ENCODE data around the gene TRIM34. TPM values are rescaled to one million over a fixed set of nuclear protein-coding genes. Genes with fewer than 3 reads are reported as not detected.
"Not testable (repeated sequence)": the region's sequence is repeated elsewhere in the genome, so short reads cannot be mapped to it uniquely, and the experiment has no call there.

Gene TRIM34
- polyA plus RNA-seq (2013, experiment 1 of 2; ENCODE audit: insufficient read length), result 2.9 TPM
- 4.0 TPM for polyA plus RNA-seq (2013, experiment 2 of 2; ENCODE audit: insufficient read length)

GRCh38 chr11:5624489-5625279 lies at the start of gene TRIM34:
TSS of gene TRIM34 (plus strand) at chr11:5625001. CDS start at chr11:5632332, 7,331 bp downstream.
- peak; percentile 60 for DNase-seq

- no peak for DNase-seq
These were observed 49.6 kb upstream of the TRIM34 start for GRCh38 chr11:5575152-5575551.

- no peak for DNase-seq
These were observed 47.7 kb upstream of the TRIM34 start for GRCh38 chr11:5577101-5577500.

GRCh38 chr11:5580577-5580976 lies 44.2 kb upstream of the TRIM34 start, which contains the start of gene OR52B6:
TSS of gene OR52B6 (plus strand) at chr11:5580877. CDS start at chr11:5580877, 0 bp downstream.
- DNase-seq, result no peak

GRCh38 chr11:5581014-5581413 lies 43.8 kb upstream of the TRIM34 start:
- DNase-seq, result no peak

- not testable (repeated sequence) for DNase-seq
These were observed 40.3 kb upstream of the TRIM34 start for GRCh38 chr11:5584458-5584857.

GRCh38 chr11:5589906-5590305 lies 34.9 kb upstream of the TRIM34 start:
- DNase-seq, result not testable (repeated sequence)

- DNase-seq, result no peak
These were observed 33.2 kb upstream of the TRIM34 start for GRCh38 chr11:5591613-5592012.

- DNase-seq, result no peak
These were observed 32.2 kb upstream of the TRIM34 start for GRCh38 chr11:5592615-5593014.

- no peak for DNase-seq
These were observed 31.7 kb upstream of the TRIM34 start for GRCh38 chr11:5593146-5593545.

- peak; percentile 48 for DNase-seq
These were observed 28.1 kb upstream of the TRIM34 start, which contains the start of gene TRIM6 for GRCh38 chr11:5596607-5597201. TSS of gene TRIM6 (plus strand) at chr11:5596637. CDS start at chr11:5596898, 261 bp downstream.

GRCh38 chr11:5597953-5598352 lies 26.8 kb upstream of the TRIM34 start:
- DNase-seq, result no peak

GRCh38 chr11:5600374-5600851 lies 24.4 kb upstream of the TRIM34 start:
- DNase-seq, result peak; percentile 80

- DNase-seq, result peak; percentile 43
These were observed 22.0 kb upstream of the TRIM34 start for GRCh38 chr11:5602791-5603190.

GRCh38 chr11:5603326-5603725 lies 21.5 kb upstream of the TRIM34 start:
- no peak for DNase-seq

- no peak for DNase-seq
These were observed 19.9 kb upstream of the TRIM34 start for GRCh38 chr11:5604896-5605295.

- peak; percentile 67 for DNase-seq
These were observed 19.0 kb upstream of the TRIM34 start for GRCh38 chr11:5605849-5606248.

GRCh38 chr11:5608808-5609207 lies 16.0 kb upstream of the TRIM34 start:
- DNase-seq, result no peak

GRCh38 chr11:5610446-5610845 lies 14.4 kb upstream of the TRIM34 start:
- no peak for DNase-seq

- DNase-seq, result no peak
These were observed 13.2 kb upstream of the TRIM34 start for GRCh38 chr11:5611627-5612026.

GRCh38 chr11:5618807-5619206 lies 6.0 kb upstream of the TRIM34 start:
- DNase-seq, result peak; percentile 60

GRCh38 chr11:5620651-5621521 lies 3.9 kb upstream of the TRIM34 start:
- DNase-seq, result peak; percentile 72

- DNase-seq, result no peak
These were observed 3.2 kb upstream of the TRIM34 start for GRCh38 chr11:5621580-5621979.
